GM12878 (cell line): ENCODE data around the gene PPAN. TPM values are rescaled to one million over a fixed set of nuclear protein-coding genes. Genes with fewer than 3 reads are reported as not detected.

Experiments used
- ATAC-seq: fragments of 200-7000 bp; cut with Tn5 transposase; 3 replicates; pipeline ENCODE4 v1.9.1; 2020; ENCODE audit warnings: mild to moderate bottlenecking, moderate library complexity
- BruUV-seq: library from RNA; stranded (reverse); fragments of 400-500 nt; replicated peaks from 2 replicates; lab custom pipeline; 2021; lab: Mats Ljungman, UMichigan
- CTCF ChIA-PET: fragments of 300-600 bp; sonication (Branson Sonifier 250); formaldehyde crosslinking; extraction: SDS; loops from one replicate; lab custom pipeline; 2021; ENCODE audit warnings: inconsistent platforms; lab: Yijun Ruan, JAX
- POLR2A ChIA-PET: fragments of 350-600 bp; formaldehyde crosslinking; extraction: SDS; loops from one replicate; lab custom pipeline; 2021; ENCODE audit warnings: inconsistent platforms; lab: Charles Lee
- RAD21 ChIA-PET: fragments of 300-600 bp; sonication (Branson Sonifier 250); formaldehyde crosslinking; loops from one replicate; lab custom pipeline; 2023; ENCODE audit warnings: antibody characterized with exemption; ENCODE audit not compliant: unreplicated experiment; lab: Charles Lee
- SMC1A ChIA-PET: fragments of 300-600 bp; sonication (Branson Sonifier 250); formaldehyde crosslinking; loops from one replicate; lab custom pipeline; 2023; ENCODE audit not compliant: unreplicated experiment, uncharacterized antibody; lab: Charles Lee
- DNase-seq: peaks from one replicate; pipeline ENCODE4 v3.0.0-alpha.2; 2011; ENCODE audit warnings: low read depth, low spot score
- FAIRE-seq: peaks from 3 replicates; lab custom pipeline; 2011; peaks lifted over from hg19 to GRCh38; lab: Jason Lieb, UNC
- H2AFZ ChIP-seq: 2 replicates; pipeline ENCODE4 v1.6.0; 2011; ENCODE audit warnings: low read depth, low read length, control low read depth; ENCODE audit not compliant: control insufficient read depth
- H3K27ac ChIP-seq: 2 replicates; pipeline ENCODE4 v1.5.1; 2011; ENCODE audit warnings: control low read depth; ENCODE audit not compliant: control insufficient read depth, insufficient read depth
- H3K27me3 ChIP-seq, 2 experiments: replicated peaks in 1 of 2; 2 replicates each; pipeline versions ENCODE4 v1.6.0 to v1.6.1; 2011; ENCODE audit warnings: low read length in 1 of 2; ENCODE audit not compliant: control insufficient read depth in 2 of 2, insufficient read depth in 2 of 2
- H3K36me3 ChIP-seq, 2 experiments: 2 replicates each; pipeline ENCODE4 v1.5.1; 2011; ENCODE audit warnings: low read length in 1 of 2; ENCODE audit not compliant: control insufficient read depth in 2 of 2, insufficient read depth in 2 of 2
- H3K4me1 ChIP-seq: 2 replicates; pipeline ENCODE4 v1.6.1; 2011; ENCODE audit warnings: mild to moderate bottlenecking, low read length, moderate library complexity, mixed read lengths; ENCODE audit not compliant: control insufficient read depth, insufficient read depth
- H3K4me2 ChIP-seq: 2 replicates; pipeline ENCODE4 v1.6.0; 2011; ENCODE audit warnings: control low read depth; ENCODE audit not compliant: control insufficient read depth, insufficient read depth
- H3K4me3 ChIP-seq: fragments of 200-600 bp; sonication (generic); 2 replicates; pipeline ENCODE4 v1.5.1; 2016
- H3K79me2 ChIP-seq: 2 replicates; pipeline ENCODE4 v1.6.0; 2011; ENCODE audit warnings: low read length; ENCODE audit not compliant: control insufficient read depth, insufficient read depth
- H3K9ac ChIP-seq: 2 replicates; pipeline ENCODE4 v1.8.0; 2011; ENCODE audit warnings: low read length, control low read depth, mixed read lengths; ENCODE audit not compliant: control insufficient read depth, insufficient read depth
- H3K9me3 ChIP-seq: replicated peaks from 3 replicates; pipeline ENCODE4 v1.5.1; 2011; ENCODE audit warnings: mild to moderate bottlenecking, low read length; ENCODE audit not compliant: control insufficient read depth, insufficient read depth
- H4K20me1 ChIP-seq: 2 replicates; pipeline ENCODE4 v1.6.0; 2011; ENCODE audit not compliant: control insufficient read depth, insufficient read depth
- ATF7 ChIP-seq: fragments of 450-650 bp; IDR thresholded peaks from 2 replicates; pipeline ENCODE4 v1.6.1; 2016; ENCODE audit warnings: low read depth, mild to moderate bottlenecking
- FOXM1 ChIP-seq: IDR thresholded peaks from 2 replicates; pipeline ENCODE4 v1.6.1; 2012; ENCODE audit warnings: low read depth, mild to moderate bottlenecking, inconsistent platforms, low read length, moderate library complexity
- HDGF ChIP-seq: fragments of 450-650 bp; IDR thresholded peaks from 2 replicates; pipeline ENCODE4 v1.6.1; 2016; ENCODE audit warnings: antibody characterized with exemption
- JUND ChIP-seq: IDR thresholded peaks from 2 replicates; pipeline ENCODE4 v1.6.1; 2012; ENCODE audit warnings: low read depth, mild to moderate bottlenecking, low read length, improper control_type of control experiment, moderate library complexity
- LARP7 ChIP-seq: fragments of 450-650 bp; IDR thresholded peaks from 2 replicates; pipeline ENCODE4 v1.6.1; 2017; ENCODE audit warnings: mild to moderate bottlenecking
- MTA3 ChIP-seq: IDR thresholded peaks from 2 replicates; pipeline ENCODE4 v1.6.1; 2012; ENCODE audit warnings: low read length, inconsistent platforms, borderline replicate concordance
- NBN ChIP-seq: fragments of 450-650 bp; IDR thresholded peaks from 2 replicates; pipeline ENCODE4 v1.6.1; 2016
- NR2C2 ChIP-seq: IDR thresholded peaks from 2 replicates; pipeline ENCODE4 v1.6.1; 2011; ENCODE audit warnings: borderline replicate concordance, low read depth; ENCODE audit not compliant: control insufficient read depth, insufficient read length
- SMAD1 ChIP-seq: fragments of 450-650 bp; IDR thresholded peaks from 2 replicates; pipeline ENCODE4 v1.6.1; 2018; ENCODE audit warnings: mild to moderate bottlenecking, low read depth; ENCODE audit not compliant: partially characterized antibody
- SUZ12 ChIP-seq: fragments of 200-600 bp; sonication (generic); IDR thresholded peaks from one replicate; pipeline ENCODE4 v1.6.1; 2018; ENCODE audit warnings: antibody characterized with exemption, mild to moderate bottlenecking; ENCODE audit not compliant: unreplicated experiment
- TARDBP ChIP-seq: IDR thresholded peaks from 2 replicates; pipeline ENCODE4 v1.6.1; 2016; ENCODE audit warnings: borderline replicate concordance
- WRNIP1 ChIP-seq: IDR thresholded peaks from 2 replicates; pipeline ENCODE4 v1.6.1; 2011; ENCODE audit warnings: low read depth, low read length, improper control_type of control experiment, borderline replicate concordance
- YBX1 ChIP-seq: fragments of 450-650 bp; IDR thresholded peaks from 2 replicates; pipeline ENCODE4 v1.6.1; 2016; ENCODE audit warnings: antibody characterized with exemption
- ZNF24 ChIP-seq: fragments of 450-650 bp; IDR thresholded peaks from 2 replicates; pipeline ENCODE4 v1.6.1; 2017; ENCODE audit warnings: antibody characterized with exemption, mild to moderate bottlenecking
- ZZZ3 ChIP-seq: IDR thresholded peaks from 2 replicates; pipeline ENCODE4 v1.6.1; 2011; ENCODE audit warnings: low read depth; ENCODE audit not compliant: control insufficient read depth, insufficient read length
- WGBS: methylation state at CpG from one replicate; pipeline ENCODE4 v1.1.6; 2016; ENCODE audit warnings: low lambda C conversion rate; ENCODE audit not compliant: insufficient replicate concordance, insufficient coverage; ENCODE audit errors: missing lambda C conversion rate; 5-methylcytosine and 5-hydroxymethylcytosine counted together
- in situ Hi-C: fragments of 300-500 bp; cut with MboI; formaldehyde crosslinking; loops from 9 replicates; pipeline ENCODE4 v1.14.3; 2018; ENCODE audit warnings: mixed read lengths
- intact Hi-C: fragments of 100-400 bp; cut with micrococcal nuclease; formaldehyde crosslinking; loops from one replicate; pipeline ENCODE4 v1.14.2; 2022; ENCODE audit not compliant: unreplicated experiment
- polyA plus RNA-seq, 11 experiments: library from polyadenylated mRNA; depleted of rRNA in 4 of 11; unstranded in 6 of 11; stranded (reverse) in 5 of 11; fragments of >200 nt; fragmentation: Nextera tagmentation in 4 of 11; fragmentation: Illumina TruSeq in 1 of 11; extraction: Ambion mirVana in 4 of 11; extraction: Trizol in 1 of 11; gene quantifications; 1 replicate in 1 of 11; 2 replicates in 10 of 11; pipeline versions ENCODE4 v1.2.1 to v1.2.3, GENCODE V29; 2011 to 2016; ENCODE audit warnings: inconsistent platforms in 2 of 11, missing spikeins in 2 of 11, low read depth in 1 of 11
- total RNA-seq, 4 experiments: library from RNA; depleted of rRNA in 3 of 4; stranded (reverse); fragments of >200 nt in 3 of 4; fragmentation: Illumina TruSeq in 1 of 4; extraction: Trizol in 1 of 4; gene quantifications; 2 replicates each; pipeline versions ENCODE4 v1.2.1 to v1.2.3, GENCODE V29; 2013 to 2021
- TF ChIP-seq, protein P1 (sequence below): fragments of 450-650 bp; IDR thresholded peaks from 2 replicates; pipeline ENCODE4 v1.6.1; 2017; ENCODE audit warnings: mild to moderate bottlenecking, moderate library complexity
- TF ChIP-seq, protein P2 (sequence below): fragments of 450-650 bp; IDR thresholded peaks from 2 replicates; pipeline ENCODE4 v1.6.1; 2016; ENCODE audit warnings: mild to moderate bottlenecking

The PPAN gene
- total and polyA plus RNA-seq, 10 of the 15 experiments (the other 5 are each of a cell fraction or from before 2014, with no cell fraction given) = 2.1 to 171 (median 108) TPM

DNA sequence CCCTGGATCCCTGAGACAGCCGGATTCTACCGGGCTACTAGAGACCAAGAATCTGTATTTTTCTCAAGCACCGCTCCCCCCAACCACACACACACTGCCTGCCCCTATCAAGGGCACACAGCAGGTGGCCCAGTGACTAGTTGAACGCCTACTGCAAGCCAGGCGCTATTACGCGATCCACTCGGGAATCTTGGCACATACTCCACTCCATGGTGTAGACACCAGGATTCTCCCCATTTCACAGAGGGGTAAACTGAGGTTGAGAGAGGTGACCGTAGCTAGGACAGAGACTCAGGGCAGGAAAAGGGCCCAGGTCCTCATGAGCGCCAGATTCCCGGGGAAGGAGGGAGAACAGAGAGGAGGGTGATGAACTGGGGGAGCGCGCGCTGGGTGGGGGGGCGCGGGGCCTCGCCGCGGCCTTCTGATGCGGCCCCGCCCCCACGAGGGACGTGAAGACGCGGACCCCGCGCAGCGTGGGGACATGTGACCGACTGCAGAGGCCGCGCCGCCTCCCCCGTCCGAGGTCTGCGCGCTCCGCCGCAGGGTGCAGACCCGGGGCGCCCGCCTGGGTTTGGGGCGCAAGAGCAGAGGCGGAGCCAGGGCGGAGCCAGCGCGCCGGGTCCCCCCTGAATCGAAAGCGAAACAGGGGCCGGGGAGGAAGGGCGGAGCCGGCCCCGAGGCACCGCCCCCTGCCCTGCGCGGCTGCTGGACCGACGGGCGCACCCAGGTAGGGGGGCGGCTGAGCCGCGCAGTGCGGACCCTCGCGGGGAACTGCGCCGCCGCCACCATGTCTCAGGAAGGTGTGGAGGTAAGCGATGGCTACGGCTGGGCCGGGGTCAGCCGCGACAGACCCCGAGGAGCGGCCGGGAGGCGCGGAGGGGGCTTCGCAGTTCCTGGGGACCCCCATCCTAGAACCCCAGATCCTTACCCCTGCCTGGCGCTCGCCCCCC is 20.2 kb upstream of the PPAN start, which contains the start of gene SHFL (continued):
- TF ChIP-seq LARP7 = peak; percentile 77
- TF ChIP-seq FOXM1 = no peak
- TF ChIP-seq HDGF = no peak
- TF ChIP-seq YBX1 = no peak
- TF ChIP-seq SMAD1 = no peak
- no peak for TF ChIP-seq TARDBP
- no peak for TF ChIP-seq ZZZ3
- TF ChIP-seq JUND = no peak
- no peak for TF ChIP-seq MTA3
- TF ChIP-seq SUZ12 = no peak
- no peak for TF ChIP-seq ATF7
- TF ChIP-seq WRNIP1 = no peak

DNA sequence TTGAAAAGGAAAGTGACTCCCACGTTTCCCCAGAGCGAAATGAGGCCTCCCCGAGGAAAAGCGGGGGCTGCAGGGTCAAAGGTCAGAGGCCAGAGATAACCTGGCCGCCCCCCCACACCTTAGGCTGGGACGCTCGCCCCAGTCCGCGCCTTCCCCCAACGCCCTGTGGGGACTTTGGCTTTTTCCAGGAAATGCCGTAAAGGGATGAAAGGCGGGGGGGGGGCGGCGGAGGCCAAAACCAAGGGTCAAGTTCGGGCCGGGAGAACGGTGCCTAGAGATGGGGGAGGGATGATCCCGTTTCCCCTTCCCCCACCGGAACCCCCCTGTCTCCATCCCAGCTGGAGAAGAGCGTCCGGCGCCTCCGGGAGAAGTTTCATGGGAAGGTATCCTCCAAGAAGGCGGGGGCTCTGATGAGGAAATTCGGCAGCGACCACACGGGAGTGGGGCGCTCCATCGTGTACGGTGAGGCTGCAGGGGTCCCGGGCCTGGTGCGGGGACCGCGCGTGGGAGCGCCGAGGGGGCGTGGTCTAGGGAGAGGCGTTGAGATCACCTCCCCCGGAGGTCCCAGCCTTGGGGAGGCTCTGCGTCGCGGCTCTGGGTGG is 19.5 kb upstream of the PPAN start:
- in situ Hi-C loops (no loop called here), intact Hi-C loops (no loop called here)
- H3K4me1 ChIP-seq = peaks cover 3% of the 10 kb centered on the region; the same call in 1 of the 2 replicates
- H3K27ac ChIP-seq = peak overlapping the region; percentile 95
- peak overlapping the region; percentile 86 for H3K4me3 ChIP-seq
- FAIRE-seq (no peak), ATAC-seq (peak; percentile 59), DNase-seq (no peak)
- H3K9ac ChIP-seq = peak overlapping the region; percentile 98
- no peaks in the 10 kb centered on the region for H3K27me3 ChIP-seq
- BruUV-seq = no TSS peak
- ChIA-PET CTCF (interaction anchor here (0.6 kb wide), 1 partner anchor 160 kb away, joined by 3 read pairs; no protein-coding TSS in a partner anchor), SMC1A (no interaction called here), POLR2A (interaction anchor here (1.5 kb wide), 1 partner anchor 9 kb away, joined by 5 read pairs; no protein-coding TSS in a partner anchor), RAD21 (no interaction called here)
- no peaks in the 10 kb centered on the region for H4K20me1 ChIP-seq
- peak overlapping the region; percentile 86 for H3K4me2 ChIP-seq
- 1% methylated on average over 37 of the region's 43 CpGs for WGBS
- H3K36me3 ChIP-seq = peaks cover 10% of the 10 kb centered on the region in 2 experiments; a peak in 3 of 4 replicates
- H2AFZ ChIP-seq = peak overlapping the region; percentile 51; the same call in 1 of the 2 replicates
- H3K9me3 ChIP-seq = no peaks in the 10 kb centered on the region; the same call in 2 of the 3 replicates
- H3K79me2 ChIP-seq = peaks cover 18% of the 10 kb centered on the region
- TF ChIP-seq ZNF24 (no peak), NBN (0 out of 2 replicates have a peak, but pooled peaks have one; percentile 39), NR2C2 (peak; percentile 74)
- TF ChIP-seq, protein P1, sequence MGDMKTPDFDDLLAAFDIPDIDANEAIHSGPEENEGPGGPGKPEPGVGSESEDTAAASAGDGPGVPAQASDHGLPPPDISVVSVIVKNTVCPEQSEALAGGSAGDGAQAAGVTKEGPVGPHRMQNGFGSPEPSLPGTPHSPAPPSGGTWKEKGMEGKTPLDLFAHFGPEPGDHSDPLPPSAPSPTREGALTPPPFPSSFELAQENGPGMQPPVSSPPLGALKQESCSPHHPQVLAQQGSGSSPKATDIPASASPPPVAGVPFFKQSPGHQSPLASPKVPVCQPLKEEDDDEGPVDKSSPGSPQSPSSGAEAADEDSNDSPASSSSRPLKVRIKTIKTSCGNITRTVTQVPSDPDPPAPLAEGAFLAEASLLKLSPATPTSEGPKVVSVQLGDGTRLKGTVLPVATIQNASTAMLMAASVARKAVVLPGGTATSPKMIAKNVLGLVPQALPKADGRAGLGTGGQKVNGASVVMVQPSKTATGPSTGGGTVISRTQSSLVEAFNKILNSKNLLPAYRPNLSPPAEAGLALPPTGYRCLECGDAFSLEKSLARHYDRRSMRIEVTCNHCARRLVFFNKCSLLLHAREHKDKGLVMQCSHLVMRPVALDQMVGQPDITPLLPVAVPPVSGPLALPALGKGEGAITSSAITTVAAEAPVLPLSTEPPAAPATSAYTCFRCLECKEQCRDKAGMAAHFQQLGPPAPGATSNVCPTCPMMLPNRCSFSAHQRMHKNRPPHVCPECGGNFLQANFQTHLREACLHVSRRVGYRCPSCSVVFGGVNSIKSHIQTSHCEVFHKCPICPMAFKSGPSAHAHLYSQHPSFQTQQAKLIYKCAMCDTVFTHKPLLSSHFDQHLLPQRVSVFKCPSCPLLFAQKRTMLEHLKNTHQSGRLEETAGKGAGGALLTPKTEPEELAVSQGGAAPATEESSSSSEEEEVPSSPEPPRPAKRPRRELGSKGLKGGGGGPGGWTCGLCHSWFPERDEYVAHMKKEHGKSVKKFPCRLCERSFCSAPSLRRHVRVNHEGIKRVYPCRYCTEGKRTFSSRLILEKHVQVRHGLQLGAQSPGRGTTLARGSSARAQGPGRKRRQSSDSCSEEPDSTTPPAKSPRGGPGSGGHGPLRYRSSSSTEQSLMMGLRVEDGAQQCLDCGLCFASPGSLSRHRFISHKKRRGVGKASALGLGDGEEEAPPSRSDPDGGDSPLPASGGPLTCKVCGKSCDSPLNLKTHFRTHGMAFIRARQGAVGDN = 0 out of 2 replicates have a peak, but pooled peaks have one; percentile 21
- TF ChIP-seq, protein P2, sequence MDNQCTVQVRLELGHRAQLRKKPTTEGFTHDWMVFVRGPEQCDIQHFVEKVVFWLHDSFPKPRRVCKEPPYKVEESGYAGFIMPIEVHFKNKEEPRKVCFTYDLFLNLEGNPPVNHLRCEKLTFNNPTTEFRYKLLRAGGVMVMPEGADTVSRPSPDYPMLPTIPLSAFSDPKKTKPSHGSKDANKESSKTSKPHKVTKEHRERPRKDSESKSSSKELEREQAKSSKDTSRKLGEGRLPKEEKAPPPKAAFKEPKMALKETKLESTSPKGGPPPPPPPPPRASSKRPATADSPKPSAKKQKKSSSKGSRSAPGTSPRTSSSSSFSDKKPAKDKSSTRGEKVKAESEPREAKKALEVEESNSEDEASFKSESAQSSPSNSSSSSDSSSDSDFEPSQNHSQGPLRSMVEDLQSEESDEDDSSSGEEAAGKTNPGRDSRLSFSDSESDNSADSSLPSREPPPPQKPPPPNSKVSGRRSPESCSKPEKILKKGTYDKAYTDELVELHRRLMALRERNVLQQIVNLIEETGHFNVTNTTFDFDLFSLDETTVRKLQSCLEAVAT = 0 out of 2 replicates have a peak, but pooled peaks have one; percentile 22
